IPS-15b (cell line): ENCODE measurements around the gene OVCA2.
A peak's percentile ranks its signal among the peaks of the same experiment; 100 is the strongest.

ENCODE experiments used
- H3K27me3 ChIP-seq: one replicate; pipeline ENCODE4 v1.6.1; 2013; ENCODE audit warnings: low read length; ENCODE audit not compliant: control insufficient read depth, insufficient read depth
- H3K36me3 ChIP-seq: one replicate; pipeline ENCODE4 v1.6.1; 2013; ENCODE audit warnings: low read length; ENCODE audit not compliant: control insufficient read depth, insufficient read depth
- H3K4me1 ChIP-seq: one replicate; pipeline ENCODE4 v1.6.1; 2013; ENCODE audit warnings: mild to moderate bottlenecking, low read length; ENCODE audit not compliant: control insufficient read depth, insufficient read depth
- H3K4me3 ChIP-seq: one replicate; pipeline ENCODE4 v1.5.1; 2013; ENCODE audit warnings: low read depth, low read length
- H3K9ac ChIP-seq: one replicate; pipeline ENCODE4 v1.6.1; 2013; ENCODE audit warnings: low read depth, mild to moderate bottlenecking, low read length
- H3K9me3 ChIP-seq: one replicate; pipeline ENCODE4 v1.6.1; 2013; ENCODE audit warnings: mild to moderate bottlenecking, low read length; ENCODE audit not compliant: control insufficient read depth, insufficient read depth

Gene OVCA2

DNA sequence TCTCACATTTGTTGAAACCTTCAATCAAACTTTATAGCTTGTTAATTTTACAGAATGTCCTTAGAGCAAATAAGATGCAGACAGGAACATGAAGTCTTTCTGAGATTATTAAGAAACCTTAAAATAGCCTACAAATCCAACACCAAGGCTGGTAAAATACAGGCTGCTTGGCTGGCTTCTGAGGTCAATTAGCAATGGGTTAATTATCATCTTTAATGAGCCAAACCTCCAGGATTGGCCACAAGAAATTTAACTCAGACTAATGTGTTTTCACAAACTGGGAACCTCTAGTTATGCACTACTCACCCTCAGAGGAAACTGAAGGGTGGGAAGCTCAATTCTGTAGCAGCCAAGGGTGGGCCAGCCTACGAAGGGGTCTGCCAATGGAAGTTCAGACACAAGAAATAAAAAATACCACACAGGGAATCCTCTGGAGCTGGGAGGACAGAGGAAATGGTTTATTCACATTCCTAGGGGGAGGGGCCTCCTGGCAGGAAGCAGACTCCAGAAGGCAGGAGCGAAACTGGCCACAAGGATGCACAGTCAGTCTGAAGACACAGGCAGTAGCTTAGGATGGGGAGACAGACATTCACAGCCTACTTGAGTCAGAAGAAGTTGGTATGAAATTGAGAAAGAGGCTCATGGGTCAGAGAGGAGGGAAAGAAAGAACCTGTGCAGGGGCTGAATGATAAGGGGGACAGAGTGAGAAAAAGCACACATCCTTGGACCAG is 49.1 kb downstream of the OVCA2 start:
- Histone ChIP-seq H3K9ac (peak overlapping the region; percentile 12), H3K4me1 (peaks cover 9% of the 10 kb centered on the region), H3K36me3 (no peaks in the 10 kb centered on the region), H3K27me3 (no peaks in the 10 kb centered on the region), H3K4me3 (no peak overlapping the region), H3K9me3 (no peaks in the 10 kb centered on the region)

DNA sequence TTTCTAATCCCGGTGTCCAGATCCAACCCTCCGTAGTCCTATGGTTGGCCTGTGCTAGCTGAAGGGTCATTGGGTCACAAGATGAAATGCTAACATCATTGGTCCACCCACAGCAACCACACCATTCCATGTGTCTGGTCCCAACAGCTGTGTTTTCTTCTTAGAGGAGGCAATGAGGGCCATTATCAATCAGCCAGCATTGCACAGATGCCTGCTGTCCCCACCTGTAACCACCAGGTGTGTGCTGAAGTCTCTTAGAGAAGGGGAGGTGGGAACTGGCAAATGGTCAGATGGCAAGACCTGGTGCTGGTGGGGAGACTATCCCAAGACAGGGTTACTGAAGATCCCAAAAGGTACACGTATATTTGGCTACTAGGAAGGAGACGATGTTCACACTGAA is 50.4 kb downstream of the OVCA2 start:
- H3K4me3 ChIP-seq = no peak overlapping the region
- peaks cover 9% of the 10 kb centered on the region for H3K4me1 ChIP-seq
- H3K27me3 ChIP-seq = no peaks in the 10 kb centered on the region
- no peak overlapping the region for H3K9ac ChIP-seq
- no peaks in the 10 kb centered on the region for H3K9me3 ChIP-seq
- no peaks in the 10 kb centered on the region for H3K36me3 ChIP-seq
